Measurements from ENCODE around the gene SCAND1.

GRCh38 chr20:35929301-35929700, 25.0 kb downstream of the SCAND1 start:
- no peak for TF ChIP-seq POLR2A (IDR thresholded peaks at IDR 0.05; ENCODE audit: low read length)
- no peak for TF ChIP-seq GATA1 (IDR thresholded peaks at IDR 0.05; ENCODE audit: low read depth, low read length)
